ENCODE data around the gene PHLDA3.

The PHLDA3 gene

DNA sequence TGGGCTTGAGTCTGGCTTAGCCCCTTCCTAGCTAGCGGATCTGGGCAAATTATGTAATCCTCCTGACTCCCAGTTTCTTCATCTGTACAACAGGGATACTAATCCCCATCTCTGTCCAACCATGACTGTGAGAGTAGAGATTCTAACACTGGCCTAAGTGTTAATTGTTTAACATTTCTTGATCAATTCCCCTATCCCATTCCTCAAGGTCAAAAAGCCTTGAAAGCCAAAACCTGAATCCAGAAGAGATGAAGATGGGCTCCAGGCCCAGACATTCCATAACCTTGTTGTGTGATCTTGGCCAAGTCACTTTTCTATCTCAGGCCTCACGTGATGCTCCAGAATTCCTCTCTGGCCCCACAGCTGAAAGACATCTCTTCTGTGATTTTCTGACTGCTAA, 18.8 kb upstream of the PHLDA3 start:
- DNase-seq (ENCODE audit: low spot score), result no peak
- TF ChIP-seq, protein P1, sequence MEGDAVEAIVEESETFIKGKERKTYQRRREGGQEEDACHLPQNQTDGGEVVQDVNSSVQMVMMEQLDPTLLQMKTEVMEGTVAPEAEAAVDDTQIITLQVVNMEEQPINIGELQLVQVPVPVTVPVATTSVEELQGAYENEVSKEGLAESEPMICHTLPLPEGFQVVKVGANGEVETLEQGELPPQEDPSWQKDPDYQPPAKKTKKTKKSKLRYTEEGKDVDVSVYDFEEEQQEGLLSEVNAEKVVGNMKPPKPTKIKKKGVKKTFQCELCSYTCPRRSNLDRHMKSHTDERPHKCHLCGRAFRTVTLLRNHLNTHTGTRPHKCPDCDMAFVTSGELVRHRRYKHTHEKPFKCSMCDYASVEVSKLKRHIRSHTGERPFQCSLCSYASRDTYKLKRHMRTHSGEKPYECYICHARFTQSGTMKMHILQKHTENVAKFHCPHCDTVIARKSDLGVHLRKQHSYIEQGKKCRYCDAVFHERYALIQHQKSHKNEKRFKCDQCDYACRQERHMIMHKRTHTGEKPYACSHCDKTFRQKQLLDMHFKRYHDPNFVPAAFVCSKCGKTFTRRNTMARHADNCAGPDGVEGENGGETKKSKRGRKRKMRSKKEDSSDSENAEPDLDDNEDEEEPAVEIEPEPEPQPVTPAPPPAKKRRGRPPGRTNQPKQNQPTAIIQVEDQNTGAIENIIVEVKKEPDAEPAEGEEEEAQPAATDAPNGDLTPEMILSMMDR (IDR thresholded peaks at IDR 0.05; ENCODE audit: extremely low read depth, insufficient read depth, missing control alignments), result no peak
- in situ Hi-C loops (cut with MboI; ENCODE audit: low pct_unique_long_range_greater_than_20kb, low sequenced_read_pairs, unreplicated experiment), result no loop called here

DNA sequence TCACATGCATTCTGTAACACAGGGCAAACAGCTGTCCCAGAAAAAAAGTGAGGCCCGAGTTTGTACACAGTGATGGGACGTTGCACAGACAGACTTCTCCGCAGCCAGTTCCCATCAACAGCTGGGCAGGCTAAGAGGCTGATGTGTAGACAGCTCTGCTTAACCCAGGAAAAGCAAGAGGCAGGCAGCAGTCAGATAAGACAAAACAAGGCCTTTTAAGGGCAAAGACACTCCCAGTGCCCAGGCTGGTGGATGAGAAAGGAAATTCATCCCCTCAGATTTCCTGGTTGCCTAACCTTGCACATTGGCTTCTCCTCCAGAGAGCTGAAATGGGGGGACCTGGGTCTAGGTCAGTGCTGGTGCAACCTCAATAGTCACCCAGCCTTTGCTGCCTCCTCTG, 17.2 kb upstream of the PHLDA3 start:
- TF ChIP-seq, protein P1 (IDR thresholded peaks at IDR 0.05; ENCODE audit: extremely low read depth, insufficient read depth, missing control alignments), result no peak
- in situ Hi-C loops (cut with MboI; ENCODE audit: low pct_unique_long_range_greater_than_20kb, low sequenced_read_pairs, unreplicated experiment), result no loop called here
- no peak for DNase-seq (ENCODE audit: low spot score)

DNA sequence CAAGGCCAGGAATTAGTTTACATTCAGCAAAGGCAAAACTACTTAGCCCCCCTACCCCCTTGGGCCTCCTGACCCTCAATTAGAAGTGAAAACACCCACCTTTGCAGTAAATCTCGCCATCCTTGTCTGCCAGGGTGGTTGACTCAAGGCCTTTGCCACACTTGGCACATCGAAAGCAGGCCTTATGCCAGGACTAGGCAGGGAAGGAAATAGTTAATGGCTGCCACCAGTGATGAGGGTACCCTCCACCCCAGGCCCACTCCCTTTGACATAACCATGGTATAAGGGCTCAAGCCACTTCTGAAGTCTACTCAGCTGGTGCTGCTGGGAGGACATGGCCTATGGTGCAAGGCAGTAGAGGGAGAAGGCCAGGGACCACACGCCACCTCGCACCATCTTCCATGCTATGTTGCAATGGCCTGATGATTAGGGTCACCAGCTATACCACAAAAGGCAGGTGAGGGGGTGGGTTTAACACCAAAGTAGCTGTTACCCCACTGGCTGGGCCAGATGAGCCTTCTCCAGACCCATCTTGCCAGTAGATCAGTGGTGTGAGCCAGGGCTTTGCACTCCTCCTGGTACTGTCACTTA, 16.3 kb upstream of the PHLDA3 start:
- TF ChIP-seq, protein P1 (IDR thresholded peaks at IDR 0.05; ENCODE audit: extremely low read depth, insufficient read depth, missing control alignments), result no peak
- no peak for DNase-seq (ENCODE audit: low spot score)
- in situ Hi-C loops (cut with MboI; ENCODE audit: low pct_unique_long_range_greater_than_20kb, low sequenced_read_pairs, unreplicated experiment), result no loop called here

DNA sequence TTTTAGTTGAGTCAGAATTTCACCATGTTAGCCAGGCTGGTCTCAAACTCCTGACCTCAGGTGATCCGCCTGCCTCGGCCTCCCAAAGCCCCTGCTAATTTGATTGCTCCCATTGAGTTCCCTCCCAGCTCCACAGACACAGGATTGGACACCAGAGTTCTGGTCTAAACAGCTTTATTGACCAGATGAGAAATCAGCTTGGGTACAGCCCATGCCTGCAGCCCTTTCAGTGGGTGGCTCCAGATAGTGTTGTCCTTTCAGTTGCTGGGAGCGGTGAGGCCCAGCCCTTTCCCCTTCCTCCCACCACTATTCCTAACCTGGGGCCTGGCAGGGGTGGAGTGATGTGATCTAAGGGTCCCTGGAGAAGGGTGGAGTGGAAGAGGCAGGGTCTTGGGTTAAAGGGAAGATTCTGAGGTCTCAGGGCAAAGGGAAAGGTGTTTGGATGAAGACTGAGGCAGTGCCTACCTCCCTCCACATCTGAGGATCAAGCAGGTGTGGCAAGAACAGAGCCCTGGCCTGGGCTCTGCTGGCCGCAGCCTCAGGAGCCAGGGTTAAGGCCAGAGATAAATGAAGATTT, 14.5 kb upstream of the PHLDA3 start:
- DNase-seq (ENCODE audit: low spot score), result no peak
- TF ChIP-seq, protein P1 (IDR thresholded peaks at IDR 0.05; ENCODE audit: extremely low read depth, insufficient read depth, missing control alignments), result no peak
- in situ Hi-C loops (cut with MboI; ENCODE audit: low pct_unique_long_range_greater_than_20kb, low sequenced_read_pairs, unreplicated experiment), result no loop called here

DNA sequence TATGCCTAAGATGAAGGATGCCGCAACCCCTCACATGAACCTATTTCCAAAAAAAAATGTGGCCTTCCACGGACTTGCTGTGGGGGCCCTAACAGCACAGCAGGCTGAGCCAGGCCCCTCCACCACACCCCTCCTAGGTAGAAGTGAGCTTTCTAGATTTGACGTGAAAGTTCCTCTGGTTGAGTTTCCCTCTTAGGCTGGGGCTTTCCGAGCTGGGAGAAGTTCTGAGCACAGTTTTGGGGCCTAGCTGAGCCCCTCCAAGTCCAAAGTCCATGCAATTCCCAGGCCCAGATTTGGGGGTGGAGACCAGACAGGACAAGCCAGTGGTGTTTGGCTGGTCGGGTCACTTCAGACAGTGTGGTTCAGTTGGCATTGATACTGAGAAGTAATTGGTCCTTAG, 13.8 kb upstream of the PHLDA3 start:
- DNase-seq (ENCODE audit: low spot score), result peak; percentile 71
- in situ Hi-C loops (cut with MboI; ENCODE audit: low pct_unique_long_range_greater_than_20kb, low sequenced_read_pairs, unreplicated experiment), result no loop called here
- TF ChIP-seq, protein P1 (IDR thresholded peaks at IDR 0.05; ENCODE audit: extremely low read depth, insufficient read depth, missing control alignments), result no peak

DNA sequence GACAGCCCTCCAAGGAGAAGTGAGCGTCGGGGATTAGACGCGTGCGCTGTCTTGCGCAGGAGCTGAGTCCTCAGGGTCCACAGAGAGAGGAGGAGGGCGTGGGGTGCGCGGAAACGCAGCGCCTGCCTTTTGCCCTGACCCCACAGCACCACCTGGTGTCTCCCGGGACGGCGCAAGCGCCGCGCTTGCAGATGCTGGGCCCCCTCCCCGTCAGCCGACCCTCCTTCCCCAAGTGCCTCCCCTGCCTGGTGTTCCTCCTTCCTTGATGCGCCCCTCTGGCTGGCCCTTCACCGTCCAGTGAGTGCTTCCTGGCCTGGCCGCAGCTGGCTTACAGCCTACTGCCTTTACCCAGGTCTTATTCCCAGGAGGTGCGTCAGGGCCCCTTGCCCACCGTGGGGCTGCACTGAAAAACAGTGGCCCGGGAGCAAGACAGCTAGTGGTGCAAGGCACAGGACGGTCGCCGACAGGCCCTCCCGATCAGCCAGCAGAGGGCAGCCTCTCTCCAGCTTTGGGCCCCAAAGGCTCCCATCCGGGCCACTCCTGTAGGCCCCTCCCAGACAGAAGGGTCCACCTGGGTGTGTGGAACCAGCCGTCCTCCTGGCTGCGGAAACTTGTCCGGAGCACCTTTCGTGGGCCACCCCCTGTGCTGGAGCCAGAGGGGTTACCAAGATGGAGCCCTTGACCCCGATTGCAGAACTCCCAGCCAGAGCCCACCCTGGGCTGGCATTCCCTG, 12.9 kb upstream of the PHLDA3 start:
- in situ Hi-C loops (cut with MboI; ENCODE audit: low pct_unique_long_range_greater_than_20kb, low sequenced_read_pairs, unreplicated experiment), result no loop called here
- peak; percentile 91 for DNase-seq (ENCODE audit: low spot score)
- TF ChIP-seq, protein P1 (IDR thresholded peaks at IDR 0.05; ENCODE audit: extremely low read depth, insufficient read depth, missing control alignments), result peak; percentile 92

Measured in GM13977 (cell line).